HG03095 (cell line): Measurements from ENCODE around the gene SYNGR2.

Source experiments
- ATAC-seq: cut with Tn5 transposase; IDR thresholded peaks from one replicate; pipeline ENCODE4 v1.9.1; 2021; ENCODE audit warnings: moderate library complexity; ENCODE audit not compliant: unreplicated experiment

The SYNGR2 gene

GRCh38 chr17:78168242-78168902 lies at the start of gene SYNGR2:
Gene SYNGR2 (plus strand): TSS chr17:78168581. CDS start chr17:78168617, 36 bp downstream.
- no peak for ATAC-seq

- no peak for ATAC-seq
Measured at GRCh38 chr17:78118801-78119241, 49.6 kb upstream of the SYNGR2 start.

- ATAC-seq = no peak
Measured at GRCh38 chr17:78120537-78120936, 47.8 kb upstream of the SYNGR2 start.

- ATAC-seq = no peak
Measured at GRCh38 chr17:78120971-78121800, 47.2 kb upstream of the SYNGR2 start.

- ATAC-seq = no peak
Measured at GRCh38 chr17:78121801-78122215, 46.6 kb upstream of the SYNGR2 start.

- ATAC-seq = no peak
Measured at GRCh38 chr17:78122216-78122930, 46.0 kb upstream of the SYNGR2 start.

GRCh38 chr17:78122931-78123249 lies 45.5 kb upstream of the SYNGR2 start:
- no peak for ATAC-seq

GRCh38 chr17:78123258-78123929 lies 45.0 kb upstream of the SYNGR2 start:
- ATAC-seq = no peak

- ATAC-seq = no peak
Measured at GRCh38 chr17:78124081-78124835, 44.1 kb upstream of the SYNGR2 start.

- no peak for ATAC-seq
Measured at GRCh38 chr17:78124836-78125137, 43.6 kb upstream of the SYNGR2 start.

- ATAC-seq = no peak
Measured at GRCh38 chr17:78125138-78125913, 43.1 kb upstream of the SYNGR2 start.

- no peak for ATAC-seq
Measured at GRCh38 chr17:78125976-78126894, 42.1 kb upstream of the SYNGR2 start.

GRCh38 chr17:78126895-78127238 lies 41.5 kb upstream of the SYNGR2 start:
- ATAC-seq = no peak

GRCh38 chr17:78127239-78127887 lies 41.0 kb upstream of the SYNGR2 start:
- ATAC-seq = no peak

GRCh38 chr17:78127888-78128550 lies 40.4 kb upstream of the SYNGR2 start:
- ATAC-seq = no peak

- no peak for ATAC-seq
Measured at GRCh38 chr17:78128551-78129350, 39.6 kb upstream of the SYNGR2 start, which contains the start of gene TMC6. Gene TMC6 (minus strand): TSS chr17:78128755. CDS start chr17:78126832, 1,923 bp downstream.
